DND-41 (cell line): ENCODE results near the gene GREB1L.

ENCODE experiments used
- CTCF ChIP-seq: IDR thresholded peaks from 2 replicates; pipeline ENCODE4 v1.5.1; 2012; ENCODE audit warnings: borderline replicate concordance, low read length, moderate library complexity, mild to moderate bottlenecking; ENCODE audit not compliant: poor library complexity, severe bottlenecking; ENCODE audit errors: extremely low read depth
- EZH2 ChIP-seq: IDR thresholded peaks from 3 replicates; pipeline ENCODE4 v1.6.1; 2012; ENCODE audit warnings: borderline replicate concordance, low read depth, mild to moderate bottlenecking, moderate library complexity, low read length, inconsistent platforms; ENCODE audit not compliant: severe bottlenecking

DNA sequence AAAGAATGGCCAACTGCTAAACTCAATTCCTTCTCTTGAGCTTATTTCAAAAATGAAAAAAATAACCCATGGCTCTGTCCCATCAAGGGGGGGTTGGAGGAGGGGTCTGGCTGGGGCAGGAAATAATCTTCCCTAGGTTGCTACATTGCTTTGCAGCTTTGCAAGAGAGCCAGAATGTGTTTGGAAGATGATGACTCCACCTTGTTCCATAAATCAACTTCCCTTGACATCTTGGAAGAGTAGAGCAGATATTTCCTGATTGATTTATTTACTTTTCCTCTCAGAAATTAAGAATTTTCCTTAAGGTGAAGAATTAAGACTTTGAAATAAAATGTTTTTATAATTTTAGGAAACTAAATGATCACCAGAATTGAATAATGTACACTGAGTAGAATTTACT lies 317.2 kb downstream of the GREB1L start:
- TF ChIP-seq CTCF (no peak), EZH2 (no peak)
